ENCODE results near the gene FMN1. TPM values are rescaled to one million over a fixed set of nuclear protein-coding genes. Genes with fewer than 3 reads are reported as not detected.

Gene FMN1
- total and polyA plus RNA-seq, 7 donors: 3.0 to 19.9 (median 6.7) TPM

DNA sequence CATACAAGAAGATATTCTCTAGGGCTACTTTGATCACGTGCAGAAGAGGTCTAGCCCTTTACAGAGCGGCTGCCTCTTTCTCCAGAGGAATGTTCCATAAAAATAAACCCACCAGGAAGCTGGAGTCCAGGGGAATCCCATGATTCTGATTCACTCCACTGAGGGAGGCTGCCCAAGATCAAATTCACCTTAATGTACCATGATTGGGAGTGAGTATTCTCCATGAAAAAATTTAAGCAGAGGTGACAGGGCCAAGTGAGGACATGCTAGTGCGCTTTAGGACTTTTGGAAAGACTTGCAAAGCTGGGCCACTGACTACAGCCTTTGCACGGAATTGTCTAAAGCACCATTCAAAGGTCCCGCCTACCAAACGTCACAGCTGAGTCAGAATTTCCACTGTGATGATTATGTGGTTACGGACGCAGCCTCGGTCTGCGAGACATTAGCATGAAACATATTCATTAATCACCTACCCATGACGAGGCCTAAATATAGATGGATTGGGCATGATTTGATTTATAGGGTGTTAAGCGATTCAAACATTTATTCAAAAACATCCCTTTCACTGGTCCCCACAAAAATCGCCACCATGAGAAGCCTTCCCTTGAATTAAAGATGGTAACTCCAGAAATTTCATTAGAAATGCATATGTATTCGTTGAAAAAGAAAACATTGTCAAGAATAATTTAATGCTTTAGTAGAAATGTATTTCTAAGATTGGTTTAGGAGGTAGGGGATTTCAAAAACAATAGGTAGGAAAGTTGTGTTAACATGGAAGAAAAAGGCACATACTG lies 324.1 kb downstream of the FMN1 start:
- Histone ChIP-seq H3K36me3 (no peaks in the 10 kb centered on the region), H3K9me3 (no peaks in the 10 kb centered on the region), H3K4me1 (peaks cover 0 to 55% (median 35%) of the 10 kb centered on the region in 4 donors), H3K4me3 (no peak overlapping the region), H3K27ac (peak overlapping the region in 3 of 4 donors; percentile 76 to 87 (median 76)), H3K27me3 (no peaks in the 10 kb centered on the region)
- TF ChIP-seq POLR2AphosphoS5 (IDR thresholded peaks at IDR 0.05): peak in 2 of 4 donors; percentile 34 to 40
- peak in 1 of 4 donors; percentile 21 for TF ChIP-seq EP300 (IDR thresholded peaks at IDR 0.05)
- TF ChIP-seq, protein P1, sequence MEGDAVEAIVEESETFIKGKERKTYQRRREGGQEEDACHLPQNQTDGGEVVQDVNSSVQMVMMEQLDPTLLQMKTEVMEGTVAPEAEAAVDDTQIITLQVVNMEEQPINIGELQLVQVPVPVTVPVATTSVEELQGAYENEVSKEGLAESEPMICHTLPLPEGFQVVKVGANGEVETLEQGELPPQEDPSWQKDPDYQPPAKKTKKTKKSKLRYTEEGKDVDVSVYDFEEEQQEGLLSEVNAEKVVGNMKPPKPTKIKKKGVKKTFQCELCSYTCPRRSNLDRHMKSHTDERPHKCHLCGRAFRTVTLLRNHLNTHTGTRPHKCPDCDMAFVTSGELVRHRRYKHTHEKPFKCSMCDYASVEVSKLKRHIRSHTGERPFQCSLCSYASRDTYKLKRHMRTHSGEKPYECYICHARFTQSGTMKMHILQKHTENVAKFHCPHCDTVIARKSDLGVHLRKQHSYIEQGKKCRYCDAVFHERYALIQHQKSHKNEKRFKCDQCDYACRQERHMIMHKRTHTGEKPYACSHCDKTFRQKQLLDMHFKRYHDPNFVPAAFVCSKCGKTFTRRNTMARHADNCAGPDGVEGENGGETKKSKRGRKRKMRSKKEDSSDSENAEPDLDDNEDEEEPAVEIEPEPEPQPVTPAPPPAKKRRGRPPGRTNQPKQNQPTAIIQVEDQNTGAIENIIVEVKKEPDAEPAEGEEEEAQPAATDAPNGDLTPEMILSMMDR (IDR thresholded peaks at IDR 0.05): no peak
- intact Hi-C loops (cut with DNase I): loop anchor here (5.0 kb wide), 1 partner anchor 102 kb away; no protein-coding TSS in a partner anchor
- 87 to 92% methylated on average over 14 of the region's 14 CpGs for WGBS, 2 donors
- DNase-seq: no peak

DNA sequence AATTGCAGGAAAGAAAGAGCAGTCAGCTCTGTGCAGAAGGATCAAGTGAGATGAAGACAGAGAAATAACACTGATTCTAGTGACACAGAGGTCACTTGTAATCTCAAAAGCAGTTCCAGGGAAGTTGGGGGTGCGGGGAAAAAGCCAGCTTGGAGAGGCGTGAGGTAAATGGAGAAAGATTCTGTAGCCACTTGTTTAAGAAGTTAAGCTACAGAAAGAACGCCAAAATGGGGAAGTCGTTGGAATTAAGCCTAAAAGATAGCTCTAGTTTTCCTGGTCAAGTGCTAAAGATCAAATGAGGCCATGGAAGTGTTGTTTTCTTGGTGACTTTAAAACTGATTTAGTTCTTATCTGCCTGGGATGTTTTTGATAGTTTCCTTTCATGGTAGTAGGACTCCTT lies 324.7 kb downstream of the FMN1 start:
- DNase-seq: no peak
- WGBS, 2 donors: 70 to 89% methylated on average over 4 of the region's 4 CpGs
- Histone ChIP-seq H3K4me3 (no peak overlapping the region), H3K27me3 (no peaks in the 10 kb centered on the region), H3K9me3 (no peaks in the 10 kb centered on the region), H3K27ac (peak overlapping the region in 2 of 4 donors; percentile 76 to 87), H3K36me3 (no peaks in the 10 kb centered on the region), H3K4me1 (peaks cover 0 to 55% (median 35%) of the 10 kb centered on the region in 4 donors)
- intact Hi-C loops (cut with DNase I): loop anchor here (5.0 kb wide), 1 partner anchor 103 kb away; no protein-coding TSS in a partner anchor
- no peak for TF ChIP-seq POLR2A (IDR thresholded peaks at IDR 0.05)
- TF ChIP-seq EP300 (IDR thresholded peaks at IDR 0.05): no peak
- TF ChIP-seq, protein P1 (IDR thresholded peaks at IDR 0.05): no peak
- no peak for TF ChIP-seq POLR2AphosphoS5 (IDR thresholded peaks at IDR 0.05)

DNA sequence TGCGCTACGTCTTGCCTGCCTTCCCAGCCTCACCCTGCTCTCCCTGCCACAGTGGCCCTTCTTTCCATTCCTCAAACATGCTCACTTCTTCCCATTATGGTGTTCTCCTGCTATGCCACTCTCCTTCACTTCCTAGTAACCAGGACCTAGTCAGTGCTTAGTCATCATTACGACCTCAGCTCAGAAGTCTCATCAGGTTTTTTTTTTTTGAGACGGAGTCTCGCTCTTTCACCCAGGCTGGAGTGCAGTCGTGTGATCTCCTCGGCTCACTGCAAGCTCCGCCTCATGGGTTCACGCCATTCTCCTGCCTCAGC lies 327.2 kb downstream of the FMN1 start:
- TF ChIP-seq, protein P1 (IDR thresholded peaks at IDR 0.05): no peak
- TF ChIP-seq EP300 (IDR thresholded peaks at IDR 0.05) (no peak), POLR2AphosphoS5 (IDR thresholded peaks at IDR 0.05) (peak in 1 of 4 donors; percentile 17)
- H3K9me3 ChIP-seq: no peaks in the 10 kb centered on the region
- no peak for DNase-seq
- H3K27me3 ChIP-seq: no peaks in the 10 kb centered on the region
- WGBS, 2 donors: 78 to 89% methylated on average over 9 of the region's 9 CpGs
- H3K36me3 ChIP-seq: no peaks in the 10 kb centered on the region
- H3K4me1 ChIP-seq: peaks cover 0 to 45% (median 23%) of the 10 kb centered on the region in 4 donors
- peak overlapping the region in 3 of 4 donors; percentile 30 to 50 (median 46) for H3K27ac ChIP-seq
- intact Hi-C loops (cut with DNase I): no loop called here
- H3K4me3 ChIP-seq: no peak overlapping the region

DNA sequence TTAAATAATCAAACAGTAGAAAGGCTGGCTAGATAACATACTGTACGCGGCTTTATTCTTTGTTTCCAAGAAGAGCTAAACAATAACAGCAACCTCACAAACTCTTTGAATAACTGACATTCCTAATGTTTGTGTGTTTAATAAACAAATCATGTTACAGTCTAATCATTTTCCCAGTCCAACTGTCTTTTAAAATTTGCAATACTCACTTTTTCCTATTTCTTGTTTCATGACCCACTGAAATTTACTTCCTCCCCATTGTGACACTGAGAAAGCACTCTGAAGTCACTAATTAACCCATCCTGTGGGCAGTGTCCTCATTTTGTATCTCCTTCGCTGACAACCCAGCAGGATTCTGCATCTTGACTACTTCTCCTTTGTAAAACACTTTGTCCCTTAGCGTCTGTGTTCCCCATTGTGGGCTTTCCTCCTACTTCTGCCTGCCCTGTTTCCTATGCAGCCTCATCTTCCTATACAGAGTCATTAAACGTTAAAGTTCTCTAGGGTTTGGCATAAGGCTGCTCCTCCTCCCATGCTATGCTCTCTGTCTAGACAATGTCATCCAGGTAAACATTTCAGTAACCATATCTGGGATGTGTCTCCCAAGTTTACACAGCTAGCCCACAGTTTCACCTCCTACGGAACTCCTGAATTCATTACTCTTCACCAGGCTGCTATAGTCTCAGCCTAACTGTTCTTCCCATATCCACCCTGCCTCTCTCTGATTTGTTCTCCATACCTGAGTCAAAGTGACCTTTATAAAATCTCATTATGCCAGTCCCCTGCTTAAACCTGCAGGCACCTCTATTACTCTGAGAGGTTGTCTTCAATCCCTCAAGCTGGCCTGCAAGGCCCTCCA lies 327.8 kb downstream of the FMN1 start:
- peaks cover 0 to 44% (median 19%) of the 10 kb centered on the region in 4 donors for H3K4me1 ChIP-seq
- DNase-seq: no peak
- WGBS, 2 donors: 63 to 82% methylated on average over 6 of the region's 6 CpGs
- TF ChIP-seq, protein P1 (IDR thresholded peaks at IDR 0.05): no peak
- TF ChIP-seq POLR2AphosphoS5 (IDR thresholded peaks at IDR 0.05) (no peak), POLR2A (IDR thresholded peaks at IDR 0.05) (no peak), EP300 (IDR thresholded peaks at IDR 0.05) (no peak)
- H3K27me3 ChIP-seq: no peaks in the 10 kb centered on the region
- intact Hi-C loops (cut with DNase I): no loop called here
- H3K27ac ChIP-seq: peak overlapping the region in 3 of 4 donors; percentile 30 to 50 (median 46)
- H3K4me3 ChIP-seq: no peak overlapping the region
- H3K36me3 ChIP-seq: no peaks in the 10 kb centered on the region
- no peaks in the 10 kb centered on the region for H3K9me3 ChIP-seq
